ENCODE data around the gene GPR108.

DNA sequence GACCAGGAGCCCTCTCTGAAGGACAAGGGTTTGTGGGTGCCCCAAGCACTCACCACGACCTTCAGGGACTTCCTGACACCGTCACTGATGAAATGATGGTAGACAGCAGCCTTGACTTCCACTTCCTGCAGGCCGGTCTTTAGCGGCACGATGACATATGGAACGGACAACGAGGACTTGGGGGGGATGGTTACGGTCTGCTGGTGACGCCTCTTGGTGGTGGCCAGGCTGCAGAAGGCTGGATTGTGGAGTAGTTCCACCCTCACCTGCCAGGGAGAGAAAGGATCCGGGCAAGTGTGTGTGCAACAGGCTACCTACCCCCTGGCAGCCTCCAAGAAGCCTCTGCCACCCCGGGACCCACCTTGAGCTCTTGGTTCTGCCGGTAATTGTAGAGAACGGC is 40.1 kb downstream of the GPR108 start:
- TF ChIP-seq, protein P1, sequence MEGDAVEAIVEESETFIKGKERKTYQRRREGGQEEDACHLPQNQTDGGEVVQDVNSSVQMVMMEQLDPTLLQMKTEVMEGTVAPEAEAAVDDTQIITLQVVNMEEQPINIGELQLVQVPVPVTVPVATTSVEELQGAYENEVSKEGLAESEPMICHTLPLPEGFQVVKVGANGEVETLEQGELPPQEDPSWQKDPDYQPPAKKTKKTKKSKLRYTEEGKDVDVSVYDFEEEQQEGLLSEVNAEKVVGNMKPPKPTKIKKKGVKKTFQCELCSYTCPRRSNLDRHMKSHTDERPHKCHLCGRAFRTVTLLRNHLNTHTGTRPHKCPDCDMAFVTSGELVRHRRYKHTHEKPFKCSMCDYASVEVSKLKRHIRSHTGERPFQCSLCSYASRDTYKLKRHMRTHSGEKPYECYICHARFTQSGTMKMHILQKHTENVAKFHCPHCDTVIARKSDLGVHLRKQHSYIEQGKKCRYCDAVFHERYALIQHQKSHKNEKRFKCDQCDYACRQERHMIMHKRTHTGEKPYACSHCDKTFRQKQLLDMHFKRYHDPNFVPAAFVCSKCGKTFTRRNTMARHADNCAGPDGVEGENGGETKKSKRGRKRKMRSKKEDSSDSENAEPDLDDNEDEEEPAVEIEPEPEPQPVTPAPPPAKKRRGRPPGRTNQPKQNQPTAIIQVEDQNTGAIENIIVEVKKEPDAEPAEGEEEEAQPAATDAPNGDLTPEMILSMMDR (IDR thresholded peaks at IDR 0.05 in 4 of 5, conservative IDR thresholded peaks at IDR 0.05 in 1 of 5) = no peak
- no peak for TF ChIP-seq POLR2A (IDR thresholded peaks at IDR 0.05)

Data from gastrocnemius medialis (tissue), 4 donors.